RCC 7860 (cell line): ENCODE results near the gene LRRC7.
A peak's percentile ranks its signal among the peaks of the same experiment; 100 is the strongest.
"Not testable (repeated sequence)": the region's sequence is repeated elsewhere in the genome, so short reads cannot be mapped to it uniquely, and the experiment has no call there.

Experiments
- DNase-seq: peaks from one replicate; pipeline ENCODE4 v3.0.0-alpha.2; 2015; ENCODE audit warnings: low spot score
- FAIRE-seq: peaks from 2 replicates; lab custom pipeline; 2012; peaks lifted over from hg19 to GRCh38; lab: Jason Lieb, UNC

LRRC7 gene

GRCh38 chr1:69940816-69941215, 373.1 kb downstream of the LRRC7 start:
- FAIRE-seq: no peak

GRCh38 chr1:69943030-69943429, 375.3 kb downstream of the LRRC7 start:
- DNase-seq: no peak
- no peak for FAIRE-seq

More at GRCh38 chr1:69940816-69941215, 373.1 kb downstream of the LRRC7 start:
- DNase-seq: no peak

- no peak for FAIRE-seq
- DNase-seq: no peak
These were observed 379.2 kb downstream of the LRRC7 start for GRCh38 chr1:69946935-69947334.

- FAIRE-seq (peak; percentile 30), DNase-seq (peak; percentile 62)
These were observed 380.1 kb downstream of the LRRC7 start for GRCh38 chr1:69947837-69948236.

DNA sequence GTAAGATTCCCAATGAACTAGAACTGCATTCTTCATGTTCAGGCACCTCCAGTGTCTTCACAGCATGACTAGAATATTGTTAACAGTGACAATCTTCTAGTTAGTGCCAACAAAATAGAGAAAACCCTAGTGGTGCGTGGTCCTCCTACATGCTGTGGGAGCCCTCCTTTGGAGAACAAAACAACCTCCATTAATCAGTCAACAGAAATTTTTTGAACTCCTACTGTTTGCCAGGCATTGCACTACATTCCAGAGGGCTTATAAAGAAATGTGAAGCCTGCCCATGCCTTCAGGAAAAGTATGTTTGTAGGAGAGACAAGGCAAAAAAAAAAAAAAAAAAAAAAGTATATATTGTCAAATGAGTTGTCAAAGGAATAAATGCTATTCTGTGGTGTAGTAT, 385.0 kb downstream of the LRRC7 start:
- DNase-seq (no peak), FAIRE-seq (no peak)

DNA sequence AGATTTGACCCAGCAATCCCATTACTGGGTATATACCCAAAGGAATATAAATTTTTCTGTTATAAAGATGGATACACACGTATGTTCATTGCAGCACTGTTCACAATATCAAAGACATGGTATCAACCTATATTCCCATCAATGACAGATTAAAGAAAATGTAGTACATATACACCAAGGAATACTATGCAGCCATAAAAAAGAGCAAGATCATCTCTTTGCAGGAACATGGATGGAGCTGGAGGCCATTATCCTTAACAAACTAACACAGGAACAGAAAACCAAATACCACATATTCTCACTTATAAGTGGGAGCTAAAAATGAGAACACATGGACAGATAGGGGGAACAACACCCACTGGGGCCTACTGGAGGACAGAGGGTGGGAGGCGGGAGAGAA, 394.7 kb downstream of the LRRC7 start:
- FAIRE-seq, DNase-seq: not testable (repeated sequence)

DNA sequence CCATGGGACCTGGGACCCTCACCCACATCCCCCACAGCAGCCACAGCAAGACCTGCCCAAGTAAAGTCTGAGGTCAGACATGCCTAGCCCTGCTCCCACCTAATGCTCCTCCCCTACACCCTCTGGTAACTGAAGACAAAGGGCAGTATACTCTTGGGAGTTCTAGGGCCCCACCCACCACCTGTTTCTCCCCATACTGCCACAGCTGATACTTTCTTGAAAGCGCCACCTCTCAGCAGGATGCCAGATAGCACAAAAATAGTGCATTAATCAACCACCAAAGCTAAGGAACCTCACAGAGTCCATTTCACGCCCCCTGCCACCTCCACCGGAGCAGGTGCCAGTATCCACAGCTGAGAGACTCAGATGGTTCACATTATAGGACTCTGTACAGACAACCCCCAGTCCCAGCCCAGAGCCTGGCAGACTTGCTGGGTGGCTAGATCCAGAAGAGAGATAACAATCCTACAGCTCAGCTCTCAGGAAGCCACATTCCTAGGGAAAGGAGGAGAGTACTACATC, 399.6 kb downstream of the LRRC7 start:
- FAIRE-seq: no peak

DNA sequence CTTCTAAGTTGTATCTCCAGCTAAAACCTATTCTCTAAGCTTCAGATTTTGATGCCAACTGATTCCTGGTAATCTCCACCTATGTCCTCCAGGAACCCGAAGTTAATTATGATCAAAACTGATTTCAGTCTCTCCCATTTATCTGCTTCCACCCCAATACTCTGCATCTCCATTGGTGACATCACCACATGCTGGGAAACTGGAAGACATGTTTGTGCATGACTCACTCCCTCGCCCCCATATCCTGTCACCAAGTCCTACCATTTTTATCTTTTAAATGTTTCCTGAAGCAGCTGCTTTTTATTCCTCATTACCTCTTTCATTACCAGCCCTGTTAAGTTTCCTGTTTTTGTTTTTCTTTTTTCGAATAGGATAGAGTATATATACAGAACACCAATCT, 409.2 kb downstream of the LRRC7 start:
- DNase-seq (no peak), FAIRE-seq (no peak)

More for the DNA sequence above, 399.6 kb downstream of the LRRC7 start:
- DNase-seq: no peak

- FAIRE-seq: no peak
- peak; percentile 46 for DNase-seq
These were observed 415.3 kb downstream of the LRRC7 start for GRCh38 chr1:69982992-69983391.

DNA sequence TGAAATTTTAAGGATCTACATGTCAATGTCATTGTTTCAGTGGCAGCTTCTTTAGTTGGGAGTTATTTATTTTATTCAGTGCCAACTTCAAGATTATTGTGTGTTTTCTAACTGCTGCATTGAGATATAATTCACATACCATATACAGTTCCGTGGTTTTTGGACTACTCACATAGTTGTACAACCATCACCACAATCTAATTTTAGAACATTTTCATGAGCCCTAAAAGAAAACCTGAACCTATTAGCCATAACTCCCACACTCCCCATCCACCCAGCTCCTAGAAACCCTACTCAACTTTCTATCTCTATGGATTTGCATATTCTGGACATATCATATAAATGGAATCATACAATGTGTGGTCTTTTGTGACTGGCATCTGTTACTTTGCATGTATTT, 417.7 kb downstream of the LRRC7 start:
- DNase-seq: no peak
- no peak for FAIRE-seq

DNA sequence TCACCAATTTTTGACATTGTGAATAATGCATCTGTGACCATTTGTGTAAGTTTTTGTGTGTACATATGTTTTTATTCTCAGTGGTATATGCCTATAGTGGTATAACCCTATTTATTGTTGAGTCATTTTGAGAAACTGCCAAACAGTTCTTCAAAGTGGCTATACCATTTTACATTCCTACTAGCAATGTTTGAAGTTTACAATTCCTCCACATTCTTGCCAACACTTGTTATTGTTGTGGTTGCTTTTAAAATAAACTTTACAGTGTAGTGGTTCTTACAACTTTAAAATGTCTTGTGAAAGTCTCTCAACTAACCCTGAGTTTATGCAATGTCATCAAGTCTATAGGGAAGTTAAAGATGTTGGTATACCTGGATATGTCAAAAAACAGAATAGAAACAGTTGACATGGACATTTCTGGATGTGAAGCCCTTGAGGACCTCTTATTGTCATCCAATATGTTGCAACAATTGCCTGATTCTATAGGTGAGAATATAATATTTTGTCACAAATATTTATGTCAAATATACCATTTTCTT, 418.2 kb downstream of the LRRC7 start:
- FAIRE-seq: no peak
- DNase-seq: no peak

DNA sequence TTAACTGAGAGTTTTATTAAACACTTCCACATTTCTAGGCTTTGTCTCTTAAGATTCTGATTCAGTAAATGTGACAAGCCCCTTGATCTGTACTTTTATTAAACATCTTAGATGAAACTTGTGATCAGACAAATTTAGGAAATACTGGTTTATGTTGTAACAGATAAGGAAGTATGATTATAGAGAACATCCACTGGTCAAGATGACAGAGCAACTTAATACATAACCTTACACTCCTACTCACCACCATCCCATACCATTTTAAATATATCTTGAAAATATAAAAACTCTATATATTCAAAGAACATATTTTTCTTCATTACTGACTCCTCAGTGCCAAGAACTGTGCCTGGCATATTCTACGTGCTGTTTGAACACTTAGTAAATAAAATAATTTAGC, 420.2 kb downstream of the LRRC7 start:
- no peak for FAIRE-seq
- DNase-seq: no peak

GRCh38 chr1:69991644-69992043, 423.9 kb downstream of the LRRC7 start:
- FAIRE-seq (no peak), DNase-seq (no peak)

DNA sequence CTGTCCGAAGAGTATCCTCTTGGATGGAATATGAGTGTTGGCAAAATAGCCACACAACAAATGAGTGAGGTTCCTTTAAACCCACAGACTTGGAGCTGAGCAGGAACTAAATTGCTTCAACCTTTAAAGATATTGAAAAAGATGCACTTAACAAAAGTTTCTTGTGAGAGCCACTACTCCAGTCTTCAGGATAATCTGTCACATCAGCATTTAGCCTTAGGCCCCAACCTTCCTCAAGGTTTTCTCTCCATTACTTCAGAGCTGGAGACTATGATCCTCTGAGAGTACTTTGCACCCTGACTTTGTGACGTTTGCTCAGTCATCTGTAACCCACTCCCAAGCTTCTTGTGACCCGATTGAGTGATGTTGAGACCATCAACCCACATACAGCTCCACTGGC, 424.9 kb downstream of the LRRC7 start:
- FAIRE-seq: no peak
- DNase-seq: no peak

GRCh38 chr1:69993810-69994209, 426.1 kb downstream of the LRRC7 start:
- FAIRE-seq: no peak
- DNase-seq: no peak

DNA sequence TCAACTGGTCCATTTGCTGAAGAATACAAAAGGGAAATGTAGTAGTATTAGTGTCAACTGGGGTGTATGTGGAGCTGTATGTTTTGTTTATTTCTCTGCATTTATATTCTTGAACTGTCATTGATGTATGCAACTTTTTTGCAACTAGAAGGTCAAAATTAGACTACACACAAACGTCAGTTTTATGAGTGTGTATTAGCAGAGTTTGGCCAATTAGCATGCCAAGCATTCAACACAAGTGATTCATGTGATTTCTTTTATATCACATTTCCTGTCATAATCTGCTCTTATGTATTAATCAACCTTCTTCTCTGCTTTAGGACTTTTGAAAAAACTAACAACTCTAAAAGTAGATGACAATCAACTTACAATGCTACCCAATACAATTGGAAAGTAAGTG, 426.5 kb downstream of the LRRC7 start:
- FAIRE-seq: no peak
- no peak for DNase-seq

DNA sequence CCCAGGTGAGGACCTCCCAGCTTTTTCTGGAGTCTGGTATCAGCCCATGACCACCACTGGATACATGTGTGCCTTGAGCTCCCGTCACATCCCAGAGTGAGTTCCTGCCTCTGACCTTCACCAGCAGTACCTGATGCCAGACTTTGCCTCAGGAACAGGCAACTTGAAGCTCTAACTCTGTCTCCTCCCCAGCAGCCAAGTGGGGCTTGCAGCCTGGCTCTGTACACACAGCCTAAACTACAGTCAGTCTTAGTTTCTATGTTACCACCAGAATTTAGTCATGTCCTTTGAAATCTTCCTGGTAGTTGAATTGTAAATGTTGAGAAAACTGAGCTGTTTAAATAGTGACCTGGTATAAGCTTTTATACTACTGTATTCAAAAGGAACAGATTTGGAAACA, 431.1 kb downstream of the LRRC7 start:
- no peak for FAIRE-seq
- no peak for DNase-seq

DNA sequence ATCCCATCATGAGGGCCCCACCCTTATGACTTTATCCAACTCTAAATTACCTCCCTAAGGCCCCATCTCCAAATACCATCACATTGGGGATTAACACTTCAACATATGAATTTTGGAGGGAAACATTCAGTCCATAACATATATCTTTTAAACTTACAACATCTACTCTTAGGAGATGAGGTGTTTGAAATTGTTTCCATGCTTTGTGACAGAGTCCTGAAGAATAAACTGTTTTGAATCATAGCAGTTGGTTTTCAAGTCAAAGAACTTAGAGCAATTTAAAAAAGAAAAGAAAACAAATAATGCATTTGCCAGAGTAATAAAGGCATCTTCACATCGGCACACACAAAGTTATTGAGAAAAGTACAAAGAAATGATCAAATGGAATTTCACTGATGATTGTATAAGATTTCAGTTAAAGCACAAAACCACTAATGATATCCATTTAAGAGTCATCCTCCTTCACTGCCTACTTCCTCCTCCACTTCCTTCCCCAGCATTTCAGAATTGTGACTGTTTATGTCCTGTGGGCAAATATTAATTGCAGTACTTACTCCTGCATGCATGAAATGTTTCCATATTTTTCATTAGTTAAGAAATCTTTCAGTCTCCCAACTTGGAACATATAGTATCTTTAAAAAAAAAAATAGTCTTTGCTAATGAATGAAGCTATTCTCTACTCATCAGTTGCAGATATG, 435.6 kb downstream of the LRRC7 start:
- FAIRE-seq (no peak), DNase-seq (no peak)

DNA sequence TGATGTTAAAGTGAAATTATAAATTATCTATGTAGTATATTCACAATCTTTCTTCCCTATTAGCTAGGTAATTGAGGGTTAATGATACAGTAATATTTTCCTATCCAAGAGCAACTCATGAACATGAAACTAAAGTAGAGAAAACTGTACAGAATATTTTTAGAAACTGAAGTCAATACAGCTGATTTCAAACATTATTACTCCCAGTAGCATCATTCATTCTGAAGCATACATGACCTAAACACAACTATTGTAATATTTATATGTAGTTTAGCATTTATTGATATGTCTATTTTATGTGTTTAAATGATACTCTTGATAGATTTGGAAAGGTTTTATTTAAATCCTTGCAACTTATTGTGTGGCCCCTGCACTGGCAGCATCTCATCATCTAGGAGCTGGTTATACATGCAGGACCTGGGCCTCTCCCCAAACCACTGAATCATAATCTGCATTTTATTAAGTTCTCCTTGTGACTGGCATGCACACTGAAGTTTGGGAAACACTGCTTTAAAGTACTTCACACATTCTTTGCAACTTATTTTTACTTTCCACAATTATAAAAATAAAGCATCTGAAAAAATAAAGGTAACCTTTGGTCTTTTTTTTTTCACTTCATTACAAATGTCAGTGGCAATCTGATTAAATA, 437.8 kb downstream of the LRRC7 start:
- FAIRE-seq (no peak), DNase-seq (no peak)

DNA sequence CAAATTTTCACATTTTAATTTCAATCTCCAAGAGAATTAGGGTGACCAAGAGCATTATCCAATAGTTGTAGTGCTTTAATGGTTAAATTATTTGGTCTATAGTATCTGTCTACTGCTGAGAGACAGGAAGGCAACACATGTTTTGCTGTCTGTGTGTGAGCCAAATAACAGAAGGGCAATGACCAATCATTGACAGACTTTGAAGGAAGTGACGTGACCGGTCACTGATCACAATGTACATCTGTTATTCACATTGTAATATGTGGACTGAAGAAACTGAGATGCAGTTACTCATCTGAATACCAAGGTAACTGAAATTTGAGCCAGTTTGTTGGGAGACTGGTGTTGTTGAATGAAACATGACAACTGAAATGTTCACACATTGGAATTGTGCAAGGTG, 440.9 kb downstream of the LRRC7 start:
- no peak for FAIRE-seq
- DNase-seq: no peak

GRCh38 chr1:70017770-70018169, 450.0 kb downstream of the LRRC7 start:
- FAIRE-seq (no peak), DNase-seq (no peak)

GRCh38 chr1:70024272-70024671, 456.6 kb downstream of the LRRC7 start:
- FAIRE-seq: no peak
- no peak for DNase-seq
